DMS53 (cell line): ENCODE data around the gene SRM.

Experiments
- DNase-seq: peaks from one replicate; lab custom pipeline; 2025; lab: John Stamatoyannopoulos, UW

The SRM gene

GRCh38 chr1:11013160-11013531, 46.7 kb downstream of the SRM start:
- no peak for DNase-seq

- peak; percentile 96 for DNase-seq
Observed at GRCh38 chr1:11012260-11013159, 47.3 kb downstream of the SRM start, which contains the start of gene TARDBP. TSS of gene TARDBP (plus strand) at chr1:11012654. CDS start at chr1:11013728, 1,074 bp downstream.
